Measurements from ENCODE around the gene KCNS3.
"Not testable (repeated sequence)": the region's sequence is repeated elsewhere in the genome, so short reads cannot be mapped to it uniquely, and the experiment has no call there.

Gene KCNS3

GRCh38 chr2:17958466-17959092 is 80.1 kb downstream of the KCNS3 start:
- no peak overlapping the region for H3K4me3 ChIP-seq (ENCODE audit: low read depth, low read length)
- no peak for TF ChIP-seq CTCF (IDR thresholded peaks at IDR 0.05; ENCODE audit: control insufficient read depth, extremely low read depth, insufficient read depth)
- DNase-seq (ENCODE audit: low read depth): no peak

GRCh38 chr2:17959356-17959755 is 80.9 kb downstream of the KCNS3 start:
- no peak for TF ChIP-seq CTCF (IDR thresholded peaks at IDR 0.05; ENCODE audit: control insufficient read depth, extremely low read depth, insufficient read depth)
- no peak overlapping the region for H3K4me3 ChIP-seq (ENCODE audit: low read depth, low read length)
- no peak for DNase-seq (ENCODE audit: low read depth)

- TF ChIP-seq CTCF (IDR thresholded peaks at IDR 0.05; ENCODE audit: control insufficient read depth, extremely low read depth, insufficient read depth): no peak
- DNase-seq (ENCODE audit: low read depth): no peak
These were observed 81.4 kb downstream of the KCNS3 start for GRCh38 chr2:17959833-17960232.

GRCh38 chr2:17960925-17961324 is 82.5 kb downstream of the KCNS3 start:
- TF ChIP-seq CTCF (IDR thresholded peaks at IDR 0.05; ENCODE audit: control insufficient read depth, extremely low read depth, insufficient read depth): no peak
- no peak for DNase-seq (ENCODE audit: low read depth)
- no peak overlapping the region for H3K4me3 ChIP-seq (ENCODE audit: low read depth, low read length)

More at GRCh38 chr2:17959833-17960232, 81.4 kb downstream of the KCNS3 start:
- H3K4me3 ChIP-seq (ENCODE audit: low read depth, low read length): no peak overlapping the region

- H3K4me3 ChIP-seq (ENCODE audit: low read depth, low read length): no peak overlapping the region
- DNase-seq (ENCODE audit: low read depth): no peak
- TF ChIP-seq CTCF (IDR thresholded peaks at IDR 0.05; ENCODE audit: control insufficient read depth, extremely low read depth, insufficient read depth): no peak
These were observed 83.3 kb downstream of the KCNS3 start for GRCh38 chr2:17961789-17962188.

- H3K4me3 ChIP-seq (ENCODE audit: low read depth, low read length): no peak overlapping the region
- no peak for DNase-seq (ENCODE audit: low read depth)
These were observed 84.4 kb downstream of the KCNS3 start for GRCh38 chr2:17962876-17963275.

GRCh38 chr2:17963571-17963970 is 85.1 kb downstream of the KCNS3 start:
- not testable (repeated sequence) for DNase-seq (ENCODE audit: low read depth); H3K4me3 ChIP-seq (ENCODE audit: low read depth, low read length)

More at GRCh38 chr2:17962876-17963275, 84.4 kb downstream of the KCNS3 start:
- no peak for TF ChIP-seq CTCF (IDR thresholded peaks at IDR 0.05; ENCODE audit: control insufficient read depth, extremely low read depth, insufficient read depth)

Data from LNCaP clone FGC (cell line).